HepG2 (cell line): ENCODE data around the gene PRKCZ. TPM values are rescaled to one million over a fixed set of nuclear protein-coding genes. Genes with fewer than 3 reads are reported as not detected.

Experiments
- ARNTL ChIP-seq: sonication (generic); formaldehyde crosslinking; IDR thresholded peaks from 2 replicates; pipeline ENCODE4 v1.4.0; 2020; ENCODE audit warnings: mild to moderate bottlenecking, missing genetic modification reagents
- CCDC6 ChIP-seq: sonication (generic); formaldehyde crosslinking; IDR thresholded peaks from 2 replicates; pipeline ENCODE4 v1.8.1; 2022; ENCODE audit warnings: mild to moderate bottlenecking, missing genetic modification reagents, moderate library complexity
- FOXO4 ChIP-seq: sonication (generic); formaldehyde crosslinking; conservative IDR thresholded peaks from 2 replicates; pipeline ENCODE4 v1.8.1; 2023; ENCODE audit warnings: missing genetic modification reagents
- KDM5B ChIP-seq: sonication (generic); formaldehyde crosslinking; IDR thresholded peaks from 2 replicates; pipeline ENCODE4 v1.4.0; 2020; ENCODE audit warnings: missing genetic modification reagents, mild to moderate bottlenecking, borderline replicate concordance
- MED8 ChIP-seq: sonication (generic); formaldehyde crosslinking; IDR thresholded peaks from 2 replicates; pipeline ENCODE4 v1.8.1; 2023; ENCODE audit warnings: mild to moderate bottlenecking, missing genetic modification reagents; ENCODE audit not compliant: insufficient replicate concordance
- THRA ChIP-seq: sonication (generic); formaldehyde crosslinking; IDR thresholded peaks from 2 replicates; pipeline ENCODE4 v1.4.0; 2020; ENCODE audit warnings: missing genetic modification reagents, borderline replicate concordance
- ZBTB38 ChIP-seq: sonication (generic); formaldehyde crosslinking; IDR thresholded peaks from 2 replicates; pipeline ENCODE4 v1.5.1; 2020; ENCODE audit warnings: mild to moderate bottlenecking, missing genetic modification reagents
- ZFP91 ChIP-seq: sonication (generic); formaldehyde crosslinking; IDR thresholded peaks from 2 replicates; pipeline ENCODE4 v1.9.0; 2022; ENCODE audit warnings: missing genetic modification reagents, mild to moderate bottlenecking, borderline replicate concordance
- ZNF121 ChIP-seq: sonication (generic); formaldehyde crosslinking; IDR thresholded peaks from 2 replicates; pipeline ENCODE4 v1.5.0; 2020; ENCODE audit warnings: mild to moderate bottlenecking, missing genetic modification reagents
- ZNF224 ChIP-seq: sonication (generic); formaldehyde crosslinking; IDR thresholded peaks from 2 replicates; pipeline ENCODE4 v1.5.0; 2020; ENCODE audit warnings: mild to moderate bottlenecking, missing genetic modification reagents
- ZNF235 ChIP-seq: sonication (generic); formaldehyde crosslinking; IDR thresholded peaks from 2 replicates; pipeline ENCODE4 v1.8.1; 2023; ENCODE audit warnings: mild to moderate bottlenecking, missing genetic modification reagents, borderline replicate concordance
- ZNF331 ChIP-seq: sonication (generic); formaldehyde crosslinking; IDR thresholded peaks from 2 replicates; pipeline ENCODE4 v1.4.0; 2020; ENCODE audit warnings: missing genetic modification reagents
- ZNF609 ChIP-seq: sonication (generic); formaldehyde crosslinking; IDR thresholded peaks from 2 replicates; pipeline ENCODE4 v1.4.0; 2020; ENCODE audit warnings: mild to moderate bottlenecking, missing genetic modification reagents, borderline replicate concordance
- ZNF7 ChIP-seq: IDR thresholded peaks from 2 replicates; pipeline ENCODE4 v1.6.1; 2016; ENCODE audit warnings: missing biosample characterization, missing genetic modification reagents
- ZNF788 ChIP-seq: sonication (generic); formaldehyde crosslinking; IDR thresholded peaks from 2 replicates; pipeline ENCODE4 v1.5.0; 2020; ENCODE audit warnings: mild to moderate bottlenecking, missing genetic modification reagents, borderline replicate concordance
- polyA plus RNA-seq, 8 experiments: library from polyadenylated mRNA; depleted of rRNA in 3 of 8; stranded (reverse) in 7 of 8; unstranded in 1 of 8; fragments of >200 nt; fragmentation: Illumina TruSeq in 4 of 8; extraction: Trizol in 4 of 8; gene quantifications; 2 replicates each; pipeline versions ENCODE4 v1.2.1 to v1.2.3, GENCODE V29; 2011 to 2016; ENCODE audit warnings: low read depth in 4 of 8, missing spikeins in 1 of 8, mixed read lengths in 1 of 8; ENCODE audit not compliant: insufficient read depth in 1 of 8
- total RNA-seq, 5 experiments: library from RNA; depleted of rRNA; stranded (reverse); fragments of >200 nt; fragmentation: Illumina TruSeq; extraction: Trizol; gene quantifications; 2 replicates each; pipeline ENCODE4 v1.2.3, GENCODE V29; 2016; ENCODE audit warnings: low read depth in 1 of 5

PRKCZ gene
- total and polyA plus RNA-seq, 2 of the 13 experiments (the other 11 are each of a cell fraction or from before 2014, with no cell fraction given), result 34.7 to 85.2 TPM

- TF ChIP-seq ZNF224 (CRISPR knock-in tag) (no peak), CCDC6 (CRISPR knock-in tag) (no peak), ARNTL (CRISPR knock-in tag) (no peak), ZNF331 (0 out of 2 replicates have a peak, but pooled peaks have one; percentile 28), KDM5B (CRISPR knock-in tag) (0 out of 2 replicates have a peak, but pooled peaks have one; percentile 17), ZNF788 (CRISPR knock-in tag) (peak; percentile 19; the same call in 1 of the 2 replicates), FOXO4 (CRISPR knock-in tag) (0 out of 2 replicates have a peak, but pooled peaks have one; percentile 47), ZNF7 (CRISPR knock-in tag) (no peak), THRA (CRISPR knock-in tag) (peak; percentile 47; the same call in 1 of the 2 replicates), MED8 (CRISPR knock-in tag) (peak; percentile 34), ZNF235 (no peak), ZNF609 (0 out of 2 replicates have a peak, but pooled peaks have one; percentile 1), ZNF121 (0 out of 2 replicates have a peak, but pooled peaks have one; percentile 43), ZBTB38 (CRISPR knock-in tag) (peak; percentile 85; the same call in 1 of the 2 replicates), ZFP91 (peak; percentile 82; the same call in 1 of the 2 replicates)
Measured at GRCh38 chr1:2137257-2138121, 87.3 kb downstream of the PRKCZ start (continued).
